LNCAP (cell line): ENCODE measurements around the gene DCAF6.

Experiments
- TF ChIP-seq, protein P1 (sequence below): fragments of 450-650 bp; IDR thresholded peaks from 2 replicates; pipeline ENCODE4 v1.5.1; 2017; ENCODE audit warnings: mild to moderate bottlenecking

DCAF6 gene

DNA sequence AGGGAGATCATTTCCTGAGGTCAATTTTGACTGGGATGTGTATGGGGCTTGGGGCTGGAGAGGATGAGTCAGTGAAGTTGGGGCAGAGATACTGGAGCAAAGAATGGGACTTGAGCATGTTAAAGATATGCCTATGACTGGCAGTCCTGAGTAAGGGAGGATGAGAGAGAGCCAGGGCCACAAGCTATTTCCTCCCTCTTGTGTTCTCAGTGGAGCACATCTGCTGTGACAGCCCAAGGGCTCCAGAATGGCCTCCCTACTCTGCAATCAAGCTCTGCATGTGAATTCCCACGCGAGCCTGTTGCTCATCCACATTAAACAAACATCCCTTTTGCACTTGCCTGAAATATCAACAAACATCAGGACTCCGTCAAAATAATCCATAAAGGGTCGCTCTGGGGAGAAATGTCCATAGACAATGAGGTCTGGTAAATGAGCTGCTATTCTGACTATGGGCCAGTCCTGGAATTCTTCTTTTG, 31.8 kb upstream of the DCAF6 start:
- TF ChIP-seq, protein P1, sequence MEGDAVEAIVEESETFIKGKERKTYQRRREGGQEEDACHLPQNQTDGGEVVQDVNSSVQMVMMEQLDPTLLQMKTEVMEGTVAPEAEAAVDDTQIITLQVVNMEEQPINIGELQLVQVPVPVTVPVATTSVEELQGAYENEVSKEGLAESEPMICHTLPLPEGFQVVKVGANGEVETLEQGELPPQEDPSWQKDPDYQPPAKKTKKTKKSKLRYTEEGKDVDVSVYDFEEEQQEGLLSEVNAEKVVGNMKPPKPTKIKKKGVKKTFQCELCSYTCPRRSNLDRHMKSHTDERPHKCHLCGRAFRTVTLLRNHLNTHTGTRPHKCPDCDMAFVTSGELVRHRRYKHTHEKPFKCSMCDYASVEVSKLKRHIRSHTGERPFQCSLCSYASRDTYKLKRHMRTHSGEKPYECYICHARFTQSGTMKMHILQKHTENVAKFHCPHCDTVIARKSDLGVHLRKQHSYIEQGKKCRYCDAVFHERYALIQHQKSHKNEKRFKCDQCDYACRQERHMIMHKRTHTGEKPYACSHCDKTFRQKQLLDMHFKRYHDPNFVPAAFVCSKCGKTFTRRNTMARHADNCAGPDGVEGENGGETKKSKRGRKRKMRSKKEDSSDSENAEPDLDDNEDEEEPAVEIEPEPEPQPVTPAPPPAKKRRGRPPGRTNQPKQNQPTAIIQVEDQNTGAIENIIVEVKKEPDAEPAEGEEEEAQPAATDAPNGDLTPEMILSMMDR: no peak

DNA sequence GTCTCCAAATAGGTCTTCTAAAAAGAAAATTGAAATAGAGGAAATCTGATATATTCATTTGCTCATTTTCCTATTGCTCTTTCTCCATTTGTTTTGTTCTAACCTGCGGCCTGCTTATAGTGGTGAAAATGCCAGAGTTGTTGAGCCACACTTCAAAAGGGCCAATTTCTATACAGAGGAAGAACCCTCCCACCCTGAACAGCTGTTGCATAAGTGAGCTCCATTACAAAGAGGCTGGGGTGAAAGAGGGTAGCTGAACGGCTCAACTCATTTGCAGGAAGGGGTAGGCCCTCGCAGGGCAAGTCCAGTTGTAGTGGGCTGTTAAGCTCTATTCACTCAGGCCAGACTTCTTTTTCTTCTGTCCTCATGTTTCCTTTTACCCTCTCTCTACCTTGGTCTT, 31.3 kb upstream of the DCAF6 start:
- TF ChIP-seq, protein P1: no peak

GRCh38 chr1:167905671-167906070, 30.8 kb upstream of the DCAF6 start:
- TF ChIP-seq, protein P1: no peak

DNA sequence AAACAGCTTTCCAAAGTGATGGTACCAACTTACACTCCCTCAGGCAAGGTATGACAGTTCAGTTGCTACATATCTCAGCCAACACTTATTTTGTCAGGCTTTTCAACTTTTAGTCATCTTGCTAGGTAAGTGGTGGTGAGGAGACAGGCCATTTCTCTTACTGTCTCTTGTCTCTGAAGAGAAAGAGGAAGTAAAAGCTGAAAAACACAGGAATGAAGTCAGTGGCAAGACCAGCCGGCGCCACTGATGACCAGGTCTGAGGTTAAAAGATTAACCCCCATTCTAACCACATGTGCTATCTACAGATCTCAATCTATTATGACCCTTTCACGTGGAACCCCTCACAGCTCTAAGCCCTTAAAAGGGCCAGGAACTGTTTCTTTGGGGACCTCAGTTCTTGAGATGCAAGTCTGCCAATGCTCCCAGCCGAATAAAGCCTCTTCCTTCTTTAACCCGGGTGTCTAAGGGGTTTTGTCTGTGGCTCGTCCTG, 26.7 kb upstream of the DCAF6 start:
- TF ChIP-seq, protein P1: no peak

DNA sequence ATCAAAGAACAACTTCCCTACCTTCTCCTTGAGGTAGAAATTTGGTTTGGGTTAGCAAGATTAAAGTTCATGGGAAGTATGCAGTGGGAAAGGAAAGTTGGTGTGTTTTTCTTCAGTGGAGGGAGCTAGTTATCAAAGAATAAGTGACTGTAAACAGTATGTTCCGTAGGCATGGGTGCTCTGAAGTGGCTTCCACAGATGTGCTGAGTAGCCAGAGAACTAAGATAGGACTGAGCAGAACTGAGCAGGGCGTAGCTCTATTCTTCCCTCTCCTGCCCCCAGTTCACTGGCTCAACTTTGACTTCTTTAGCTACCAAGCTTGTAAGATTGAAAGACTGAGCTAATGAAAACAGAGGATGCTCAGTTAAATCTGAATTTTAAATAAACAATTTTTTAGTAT, 26.0 kb upstream of the DCAF6 start:
- TF ChIP-seq, protein P1: no peak

- TF ChIP-seq, protein P1: no peak
Observed at GRCh38 chr1:167911413-167911812, 25.1 kb upstream of the DCAF6 start.

- TF ChIP-seq, protein P1: no peak
Observed at GRCh38 chr1:167912294-167912693, 24.2 kb upstream of the DCAF6 start.

DNA sequence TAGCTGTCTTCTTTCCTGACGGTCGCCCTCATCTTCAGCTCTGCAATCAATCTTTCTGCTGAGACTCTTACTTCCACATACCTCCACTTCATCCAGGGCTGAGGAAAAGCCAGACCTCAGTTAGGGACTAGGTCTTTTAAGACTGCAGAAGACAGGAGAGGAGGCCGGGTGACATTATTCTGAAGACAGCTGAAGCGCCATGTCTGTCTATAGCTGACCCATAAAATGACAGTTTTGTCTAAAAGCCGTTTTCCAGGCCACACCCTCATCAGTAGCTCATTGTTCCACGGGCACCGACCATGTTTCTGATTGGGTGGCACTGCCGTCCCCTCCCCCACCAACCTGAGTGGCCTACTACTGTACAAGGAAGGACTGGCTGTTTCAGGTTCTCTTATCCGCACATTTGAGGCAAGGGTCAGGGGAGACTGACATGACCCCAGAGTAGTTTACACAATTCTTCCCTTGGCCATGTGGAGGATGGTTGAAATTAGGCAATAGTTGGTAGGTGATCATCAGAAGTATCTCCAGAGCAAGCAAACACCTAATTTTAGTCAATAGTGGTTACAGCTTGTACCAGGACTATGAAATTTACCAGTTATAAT, 22.5 kb upstream of the DCAF6 start, which contains the start of gene ADCY10:
ADCY10 (minus strand) TSS at position 240 of the 602 bp plus-strand sequence. CDS start 8,994 bp downstream, outside the sequence.
- TF ChIP-seq, protein P1: no peak
